ENCODE measurements around the gene RBMS3.

Gene RBMS3

DNA sequence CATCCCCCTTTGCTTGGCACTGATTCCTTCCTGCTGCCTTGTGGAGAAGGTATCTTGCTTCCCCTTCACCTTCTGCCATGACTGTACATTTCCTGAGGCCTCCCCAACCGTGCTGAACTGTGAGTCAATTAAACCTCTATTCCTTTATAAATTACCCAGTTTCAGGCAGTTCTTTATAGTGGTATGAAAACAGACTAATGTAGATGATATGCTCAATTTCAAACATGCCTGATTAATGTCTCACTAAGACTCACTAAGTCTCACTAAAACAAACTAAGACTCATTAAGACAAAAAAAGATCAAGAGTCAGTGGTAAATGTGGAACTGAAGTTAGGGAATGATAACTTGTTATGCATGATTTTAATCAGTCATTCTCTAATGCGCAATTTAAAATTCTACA is 606.6 kb downstream of the RBMS3 start:
- DNase-seq (ENCODE audit: low read depth in 2 of 2): no peak

- no peak for DNase-seq (ENCODE audit: low read depth in 2 of 2)
These were observed 608.3 kb downstream of the RBMS3 start for GRCh38 chr3:29889215-29889614.

- DNase-seq (ENCODE audit: low read depth in 2 of 2): no peak
These were observed 609.9 kb downstream of the RBMS3 start for GRCh38 chr3:29890801-29891200.

- no peak for DNase-seq (ENCODE audit: low read depth in 2 of 2)
These were observed 612.2 kb downstream of the RBMS3 start for GRCh38 chr3:29892976-29893554.

GRCh38 chr3:29896856-29897255 is 616.0 kb downstream of the RBMS3 start:
- DNase-seq (ENCODE audit: low read depth in 2 of 2): no peak

GRCh38 chr3:29898171-29898965 is 617.5 kb downstream of the RBMS3 start:
- DNase-seq (ENCODE audit: low read depth in 2 of 2): no peak

DNA sequence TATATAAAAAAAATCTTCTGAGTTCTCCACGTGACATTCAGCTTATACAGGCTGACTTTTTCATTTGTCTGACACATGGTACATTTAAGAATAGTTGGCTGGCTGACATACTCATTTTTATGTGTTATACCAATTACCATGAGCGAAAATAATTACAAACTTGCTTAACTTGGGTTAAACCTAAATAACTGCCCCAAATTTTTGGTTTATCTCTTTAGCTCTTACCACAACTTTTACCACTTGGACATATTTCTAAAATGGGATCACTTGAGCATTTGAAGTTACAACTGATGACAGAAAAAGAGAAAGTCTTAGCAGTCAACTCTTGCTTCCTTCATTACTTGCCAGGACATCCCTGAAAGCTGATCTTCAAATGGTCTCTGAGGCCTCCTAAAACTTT is 618.1 kb downstream of the RBMS3 start:
- DNase-seq (ENCODE audit: low read depth in 2 of 2): no peak

DNA sequence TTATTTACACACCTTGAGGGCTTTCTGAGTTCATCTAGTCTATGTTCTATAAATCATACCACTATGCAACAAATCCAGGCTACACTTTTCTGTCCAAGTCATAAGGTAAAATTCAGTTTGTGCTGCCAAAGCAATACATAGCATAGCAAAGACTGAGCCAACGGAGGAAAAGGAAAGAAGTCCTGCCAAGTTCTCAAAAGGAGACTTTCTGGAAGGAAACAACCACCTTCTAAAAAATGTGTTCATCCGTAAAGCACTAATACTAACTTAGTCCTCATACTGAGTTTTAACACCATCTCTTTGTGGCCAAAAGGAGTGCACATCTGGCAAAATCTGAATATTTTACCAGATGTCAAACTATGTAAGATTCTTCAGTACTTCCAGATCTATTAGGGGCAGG is 620.2 kb downstream of the RBMS3 start:
- no peak for DNase-seq (ENCODE audit: low read depth in 2 of 2)

DNA sequence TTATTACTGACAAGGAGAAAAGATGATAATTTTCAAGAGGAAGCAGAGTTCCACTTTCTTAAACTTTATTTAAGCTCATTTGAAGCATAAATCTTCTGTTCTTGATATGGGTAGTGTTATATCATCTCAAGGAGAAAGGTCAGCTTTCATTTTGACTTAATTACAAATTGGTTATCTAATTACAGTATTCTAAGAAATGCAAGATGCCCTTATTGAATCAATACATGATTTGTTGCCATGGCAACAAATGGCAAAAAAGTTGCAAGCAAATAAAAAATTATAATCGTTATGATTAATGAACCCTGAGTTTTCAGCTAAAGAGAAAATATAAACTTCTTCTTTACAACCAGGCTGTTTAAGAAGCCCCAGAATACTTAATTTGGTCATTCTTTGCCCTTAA is 622.7 kb downstream of the RBMS3 start:
- DNase-seq (ENCODE audit: low read depth in 2 of 2): no peak

DNA sequence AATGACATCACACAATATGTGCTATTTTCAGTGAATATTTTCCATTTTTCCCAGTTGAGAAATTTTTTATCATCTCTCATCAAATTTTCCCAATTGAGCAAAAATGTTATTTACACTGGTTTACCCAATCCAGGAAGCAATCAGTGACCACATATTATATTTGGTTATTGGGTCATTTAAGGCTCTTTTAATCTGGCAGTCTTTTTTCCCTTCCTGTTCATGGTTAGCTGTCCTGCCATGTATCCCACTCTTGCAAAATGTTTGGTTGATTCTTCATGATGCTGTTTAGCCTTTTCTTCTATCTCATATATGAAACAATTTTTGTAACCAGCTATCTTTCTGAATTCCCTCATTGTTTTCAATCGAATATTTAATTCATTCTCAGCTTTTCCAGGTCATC is 626.0 kb downstream of the RBMS3 start:
- no peak for DNase-seq (ENCODE audit: low read depth in 2 of 2)

DNA sequence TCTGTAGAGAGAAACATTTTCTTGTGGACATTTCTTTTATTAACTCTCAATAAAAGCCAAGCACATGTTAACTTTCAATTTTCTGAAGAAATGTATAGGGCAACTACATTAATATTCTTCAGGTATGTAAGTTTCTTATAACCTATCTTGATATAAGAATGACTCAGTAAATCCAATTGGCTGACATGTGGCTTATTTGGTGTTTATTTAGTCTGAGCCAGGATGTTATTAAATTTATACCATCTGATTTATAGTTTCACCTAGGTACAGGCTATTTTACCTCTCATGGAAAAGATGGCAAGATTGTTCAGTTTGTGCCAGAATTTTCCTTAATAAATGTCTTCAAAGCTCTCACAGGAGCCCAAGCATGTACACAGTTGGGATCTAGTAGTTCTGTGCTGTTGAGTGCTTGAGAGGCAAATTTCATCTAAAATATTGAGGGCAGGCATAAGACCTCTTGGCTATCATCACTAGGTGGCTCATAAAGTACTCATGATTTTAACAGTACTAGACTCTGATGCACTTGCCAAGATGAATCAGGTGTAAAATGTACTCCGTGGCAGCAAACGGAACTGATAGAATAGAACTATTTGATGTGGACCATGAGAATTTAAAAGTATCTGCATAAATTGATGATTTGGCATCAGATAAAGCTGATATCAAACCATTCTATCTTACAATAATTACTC is 631.9 kb downstream of the RBMS3 start:
- DNase-seq (ENCODE audit: low read depth in 2 of 2): no peak

GRCh38 chr3:29914861-29915524 is 634.1 kb downstream of the RBMS3 start:
- DNase-seq (ENCODE audit: low read depth in 2 of 2): no peak

DNA sequence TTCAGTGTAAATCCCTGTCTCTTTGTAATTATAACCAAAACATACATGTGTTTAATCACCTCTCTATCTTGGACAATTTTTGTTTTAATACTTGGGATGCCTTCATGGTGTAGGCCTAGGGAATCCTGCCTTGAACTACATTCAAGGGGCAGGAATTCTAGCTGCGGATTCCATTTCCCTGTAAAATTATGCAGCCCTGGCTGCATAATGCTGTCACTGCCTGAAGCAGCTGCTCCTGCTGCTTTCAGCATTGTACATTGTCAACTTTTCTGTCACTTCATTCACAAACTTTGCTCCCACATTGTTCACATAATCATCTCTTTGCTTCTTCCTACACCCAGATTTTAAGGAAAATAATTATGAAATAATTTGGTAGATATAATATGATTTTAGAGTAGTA is 638.7 kb downstream of the RBMS3 start:
- no peak for DNase-seq (ENCODE audit: low read depth in 2 of 2)

- no peak for DNase-seq (ENCODE audit: low read depth in 2 of 2)
These were observed 642.3 kb downstream of the RBMS3 start for GRCh38 chr3:29922992-29923746.

- no peak for DNase-seq (ENCODE audit: low read depth in 2 of 2)
These were observed 644.1 kb downstream of the RBMS3 start for GRCh38 chr3:29924783-29925561.

DNA sequence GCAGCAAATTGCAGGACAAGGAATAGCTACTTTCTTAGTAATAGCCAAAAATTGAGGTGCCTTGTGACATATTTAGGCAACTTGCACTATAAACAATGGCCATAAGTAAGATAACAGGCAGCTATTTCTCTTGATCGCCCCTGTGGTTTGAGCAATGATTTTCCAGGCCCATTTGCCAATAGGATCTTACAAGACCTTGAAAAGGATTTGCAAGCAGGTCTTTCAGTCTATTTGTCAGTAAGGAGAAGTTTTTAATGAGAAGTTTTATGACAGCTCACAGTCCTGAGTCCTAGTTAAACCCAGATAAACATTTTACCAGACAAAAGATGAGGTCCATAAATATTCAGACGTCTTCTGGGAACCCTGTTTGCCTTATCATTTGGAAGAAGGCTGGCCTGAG is 645.5 kb downstream of the RBMS3 start:
- no peak for DNase-seq (ENCODE audit: low read depth in 2 of 2)

- no peak for DNase-seq (ENCODE audit: low read depth in 2 of 2)
These were observed 651.9 kb downstream of the RBMS3 start for GRCh38 chr3:29932696-29933325.

DNA sequence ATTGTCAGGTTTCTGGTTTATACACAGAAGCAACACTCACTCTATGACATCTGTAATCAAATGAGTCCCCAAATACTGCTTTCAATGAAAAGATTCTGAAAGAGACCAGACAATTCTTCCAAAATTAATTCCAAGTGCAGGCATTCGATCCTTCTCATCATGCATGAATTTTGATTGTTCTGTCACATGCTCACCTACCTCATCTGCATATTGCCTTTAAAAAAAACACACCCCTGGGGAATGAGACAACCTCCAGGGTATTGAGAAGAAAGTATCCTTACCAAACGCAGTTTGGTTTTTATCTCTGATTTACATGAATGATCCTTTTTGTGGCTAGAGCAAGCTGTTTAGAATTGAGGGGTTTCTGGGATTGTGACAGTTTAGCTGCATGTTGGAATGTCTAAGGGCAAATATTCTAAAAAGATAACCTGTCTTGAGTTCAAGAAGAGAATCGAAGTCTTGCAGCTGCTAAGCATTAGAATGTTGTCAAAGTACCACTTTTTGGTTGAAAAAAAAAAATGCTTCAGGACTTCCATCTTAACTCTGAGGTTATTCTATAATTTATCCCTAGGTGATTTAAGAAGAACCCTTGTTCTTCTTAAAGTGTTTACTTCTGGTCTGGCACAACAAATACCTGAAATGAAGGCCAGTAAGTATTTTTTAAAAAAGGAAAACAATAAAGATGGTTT is 653.1 kb downstream of the RBMS3 start:
- DNase-seq (ENCODE audit: low read depth in 2 of 2): no peak

- no peak for DNase-seq (ENCODE audit: low read depth in 2 of 2)
These were observed 653.9 kb downstream of the RBMS3 start for GRCh38 chr3:29934751-29935150.

- DNase-seq (ENCODE audit: low read depth in 2 of 2): no peak
These were observed 655.2 kb downstream of the RBMS3 start for GRCh38 chr3:29936054-29936453.

Data from stimulated activated CD4-positive, alpha-beta T cell treated with anti-CD3 and anti-CD28 coated beads, Interleukin-12 subunit alpha, Interleukin-12 subunit beta, amount 100 ng/mL, for 24 hours (primary cell).